GM18867 (cell line): Measurements from ENCODE around the gene SORCS2.

ENCODE experiments used
- ATAC-seq: cut with Tn5 transposase; IDR thresholded peaks from one replicate; pipeline ENCODE4 v1.9.1; 2021; ENCODE audit warnings: mild to moderate bottlenecking, moderate library complexity; ENCODE audit not compliant: unreplicated experiment

Gene SORCS2

DNA sequence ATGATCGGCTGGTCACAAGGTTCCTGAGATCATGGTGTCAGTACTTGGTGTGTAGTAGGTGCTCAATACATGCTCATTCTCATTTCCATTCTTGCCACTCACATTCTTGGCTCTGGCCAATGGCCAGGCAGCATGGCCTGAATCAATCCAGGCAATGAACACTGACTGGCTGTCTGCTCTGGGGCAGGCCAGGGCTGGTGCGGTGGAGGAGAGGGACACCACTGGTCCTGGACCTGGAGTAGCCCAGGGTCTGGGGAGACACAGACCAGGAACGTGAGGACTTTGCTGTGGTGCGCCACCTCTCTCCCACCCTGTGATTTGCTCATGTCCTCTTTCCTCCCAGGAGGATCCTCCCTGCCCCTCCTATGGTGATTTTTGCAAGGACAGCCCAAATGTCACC, 122.9 kb downstream of the SORCS2 start:
- ATAC-seq: no peak

- ATAC-seq: no peak
Measured at GRCh38 chr4:7315935-7316334, 123.6 kb downstream of the SORCS2 start.

DNA sequence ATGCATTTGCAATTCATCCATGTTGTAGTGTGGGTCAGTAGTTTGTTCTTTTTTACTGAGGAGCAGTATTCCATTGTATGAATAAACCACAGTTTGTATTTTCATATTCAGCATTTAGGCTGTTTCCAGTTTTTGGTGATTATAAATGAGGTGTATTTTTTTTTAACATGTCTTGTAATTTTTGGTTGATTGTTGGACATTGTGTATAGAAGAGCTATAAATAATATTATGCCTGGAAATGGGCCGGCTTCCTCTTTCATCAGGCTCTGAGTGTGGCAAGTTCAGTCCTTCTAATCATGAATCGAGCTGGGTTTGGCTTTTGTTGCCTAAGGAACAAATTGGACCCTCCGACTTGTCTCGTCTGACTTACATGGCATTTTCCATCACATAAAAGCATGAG, 126.7 kb downstream of the SORCS2 start:
- no peak for ATAC-seq

DNA sequence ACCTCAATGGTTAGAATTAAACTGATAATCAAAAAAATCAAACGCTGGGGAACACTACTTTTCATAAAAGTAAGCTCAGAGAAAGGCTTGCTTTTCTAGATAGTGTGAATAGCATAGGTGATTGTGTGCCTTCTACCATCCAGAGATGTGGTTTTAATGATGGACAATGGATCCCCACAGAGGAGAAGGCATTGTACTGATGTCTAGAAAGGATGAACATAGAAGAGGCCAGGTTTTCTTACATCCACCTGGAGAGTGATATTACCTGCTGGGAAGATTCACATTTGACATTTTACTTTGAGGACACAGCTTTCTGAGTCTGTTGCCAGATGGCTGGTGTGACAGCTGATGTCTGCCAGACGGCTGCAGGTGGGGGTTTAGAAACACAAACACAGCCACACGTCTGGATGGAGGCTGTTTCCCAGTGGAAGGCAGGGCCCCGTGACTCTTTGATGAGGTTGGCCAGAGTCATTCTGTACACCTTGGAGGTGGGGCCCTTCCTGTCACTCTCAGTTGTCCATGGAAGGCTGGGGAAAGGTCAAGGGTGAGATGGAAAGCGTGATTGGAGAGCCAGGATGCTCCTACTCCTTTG, 128.0 kb downstream of the SORCS2 start:
- no peak for ATAC-seq

DNA sequence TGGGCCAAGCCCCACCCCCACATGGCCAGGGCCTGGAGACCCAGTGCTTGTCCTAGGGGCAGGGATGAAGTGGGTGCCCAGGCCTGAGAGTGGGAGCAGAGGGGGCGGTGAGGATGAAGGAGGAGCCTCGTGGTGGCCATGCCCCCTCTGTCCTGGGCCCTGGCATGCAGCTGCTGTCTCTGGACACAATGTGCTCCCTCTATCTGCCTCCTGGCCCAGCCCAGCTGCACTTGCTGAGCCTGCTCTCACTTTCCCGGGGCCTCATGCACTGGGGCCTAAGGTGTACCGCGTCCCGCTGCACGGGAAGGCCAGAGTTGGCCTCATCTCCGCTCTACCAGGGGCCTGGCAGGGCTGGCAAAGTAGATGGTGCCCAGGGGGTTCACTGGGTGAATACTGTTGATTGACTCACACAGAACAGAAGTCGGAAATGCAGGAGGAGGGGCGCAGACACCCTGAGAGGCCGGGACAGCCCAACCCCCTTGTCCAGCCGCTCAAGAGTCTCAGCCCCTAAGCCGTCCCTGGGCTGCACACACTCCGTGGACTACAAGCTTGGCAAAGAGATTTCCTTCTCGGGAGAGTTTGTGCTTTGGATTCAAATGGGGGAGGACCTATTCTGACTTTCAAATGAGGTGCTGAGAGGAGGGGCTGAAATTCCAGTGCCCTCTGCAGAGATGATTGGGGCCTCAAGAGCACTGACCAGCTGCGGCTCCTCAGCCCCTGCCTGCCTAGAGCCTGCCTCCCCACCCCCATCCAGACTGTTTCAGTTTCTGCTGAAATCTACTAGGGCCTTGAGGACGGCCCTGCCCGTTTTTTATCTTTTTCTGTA, 130.0 kb downstream of the SORCS2 start:
- ATAC-seq: no peak

- ATAC-seq: no peak
Measured at GRCh38 chr4:7323461-7323871, 131.1 kb downstream of the SORCS2 start.

DNA sequence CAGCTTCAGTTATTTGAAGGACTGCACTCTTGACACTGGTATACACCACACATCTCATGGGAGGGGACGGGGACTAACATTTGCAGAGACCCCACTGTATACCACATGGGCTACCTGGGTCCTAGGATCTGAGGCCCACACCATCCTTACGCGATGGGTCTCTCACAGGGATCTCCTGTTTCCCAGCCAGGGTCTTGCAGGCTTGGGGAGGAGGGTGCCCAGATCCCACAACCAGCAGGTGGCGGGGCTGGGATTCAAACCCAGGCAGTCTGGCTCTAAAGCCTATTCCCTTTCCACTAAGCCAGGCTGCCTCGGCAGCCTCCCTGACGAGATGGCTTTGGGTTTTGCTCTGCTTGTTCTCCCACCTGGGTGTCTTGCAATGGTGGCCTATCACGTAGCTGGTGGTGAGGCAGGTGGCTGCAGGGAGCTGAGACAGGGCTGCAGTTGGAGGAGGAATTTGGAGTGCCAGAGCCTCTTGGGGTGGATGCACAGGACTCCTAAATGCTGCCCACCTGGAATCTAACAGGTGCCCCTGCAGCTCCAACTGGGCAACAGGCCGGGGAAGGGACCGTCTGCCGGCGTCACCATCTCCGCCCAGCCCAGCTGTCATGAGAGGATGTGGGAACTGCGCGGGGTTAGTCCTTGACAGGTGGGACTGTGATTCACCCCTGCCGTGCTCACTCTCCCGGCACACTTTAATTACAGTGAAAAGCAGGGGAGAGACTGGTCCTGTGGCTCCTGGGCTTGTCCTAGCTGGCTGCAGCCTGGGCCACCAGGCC, 131.7 kb downstream of the SORCS2 start:
- peak; percentile 14 for ATAC-seq

GRCh38 chr4:7324651-7325121, 132.3 kb downstream of the SORCS2 start:
- ATAC-seq: peak; percentile 63

GRCh38 chr4:7325541-7325940, 133.2 kb downstream of the SORCS2 start:
- ATAC-seq: no peak

GRCh38 chr4:7326306-7326692, 134.0 kb downstream of the SORCS2 start:
- ATAC-seq: no peak

DNA sequence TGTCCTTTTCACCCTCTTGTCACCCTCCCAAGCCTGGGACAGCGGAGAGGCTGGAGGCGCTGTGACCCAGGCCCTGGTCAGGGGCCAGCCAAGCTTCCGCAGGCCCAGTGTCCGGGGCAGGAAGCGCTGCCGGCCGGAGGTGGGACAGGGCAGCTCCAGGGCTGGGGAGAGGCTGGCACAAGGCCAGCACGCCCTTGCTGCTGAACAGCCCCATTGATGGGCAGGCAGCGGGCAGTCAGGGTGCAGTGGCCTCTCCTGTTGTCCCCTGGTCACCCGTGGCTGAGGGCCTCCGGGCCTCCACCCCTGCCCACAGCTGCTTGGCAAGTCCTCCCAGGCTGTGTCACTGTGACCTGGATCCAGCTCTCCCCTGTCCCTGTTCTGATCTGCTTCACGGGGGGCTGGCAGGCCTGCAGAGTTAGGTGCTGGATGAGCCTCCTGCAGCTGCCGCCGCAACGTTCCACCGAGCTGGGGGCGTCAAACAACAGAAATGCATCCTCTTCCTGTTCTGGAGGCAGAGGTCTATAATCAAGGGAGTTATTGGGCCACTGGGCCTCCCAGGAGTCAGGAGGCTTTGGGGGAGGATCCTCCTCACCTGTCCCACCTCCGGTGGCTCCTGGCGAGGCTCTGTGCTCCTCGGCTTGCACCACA, 134.5 kb downstream of the SORCS2 start:
- ATAC-seq: no peak

- ATAC-seq: no peak
Measured at GRCh38 chr4:7327341-7327885, 135.1 kb downstream of the SORCS2 start.

GRCh38 chr4:7328162-7328912, 136.0 kb downstream of the SORCS2 start:
- ATAC-seq: no peak

GRCh38 chr4:7328913-7329638, 136.7 kb downstream of the SORCS2 start:
- ATAC-seq: no peak

- no peak for ATAC-seq
Measured at GRCh38 chr4:7330031-7330596, 137.8 kb downstream of the SORCS2 start.

- ATAC-seq: no peak
Measured at GRCh38 chr4:7330811-7331681, 138.7 kb downstream of the SORCS2 start.

- no peak for ATAC-seq
Measured at GRCh38 chr4:7331682-7332000, 139.3 kb downstream of the SORCS2 start.
